GM23338 (cell line): ENCODE data around the gene TCF20. TPM values are rescaled to one million over a fixed set of nuclear protein-coding genes. Genes with fewer than 3 reads are reported as not detected.

Source experiments
- ATAC-seq: fragments of 200-7000 bp; cut with Tn5 transposase; 3 replicates; pipeline ENCODE4 v1.9.1; 2020
- DNase-seq: peaks from one replicate; pipeline ENCODE4 v3.0.0-alpha.2; 2015; ENCODE audit warnings: low spot score
- H2AFZ ChIP-seq: fragments of 200-600 bp; sonication (generic); 2 replicates; pipeline ENCODE4 v1.8.0; 2016; ENCODE audit warnings: antibody characterized with exemption, mild to moderate bottlenecking, moderate library complexity
- H3F3A ChIP-seq: fragments of 200-600 bp; sonication (generic); replicated peaks from 2 replicates; pipeline ENCODE4 v1.8.0; 2017; ENCODE audit warnings: antibody characterized with exemption, mixed run types, low read depth
- H3K27ac ChIP-seq: fragments of 200-600 bp; sonication (generic); 2 replicates; pipeline ENCODE4 v1.6.1; 2016; ENCODE audit warnings: low read depth
- H3K27me3 ChIP-seq: fragments of 200-600 bp; sonication (generic); 2 replicates; pipeline ENCODE4 v1.8.0; 2016; ENCODE audit warnings: mild to moderate bottlenecking, mixed run types, moderate library complexity; ENCODE audit not compliant: insufficient read depth
- H3K36me3 ChIP-seq: fragments of 200-600 bp; sonication (generic); 2 replicates; pipeline ENCODE4 v1.8.0; 2016; ENCODE audit warnings: mild to moderate bottlenecking; ENCODE audit not compliant: insufficient read depth
- H3K4me1 ChIP-seq: fragments of 200-600 bp; sonication (generic); 2 replicates; pipeline ENCODE4 v1.8.0; 2016; ENCODE audit warnings: mild to moderate bottlenecking, moderate library complexity; ENCODE audit not compliant: insufficient read depth
- H3K4me2 ChIP-seq: fragments of 200-600 bp; sonication (generic); 2 replicates; pipeline ENCODE4 v1.7.1; 2017; ENCODE audit warnings: mixed run types
- H3K4me3 ChIP-seq: fragments of 200-600 bp; sonication (generic); 2 replicates; pipeline ENCODE4 v1.6.1; 2016; ENCODE audit warnings: mixed run types
- H3K79me2 ChIP-seq: fragments of 200-600 bp; sonication (generic); replicated peaks from 2 replicates; pipeline ENCODE4 v1.8.0; 2017; ENCODE audit warnings: mild to moderate bottlenecking; ENCODE audit not compliant: insufficient read depth
- H3K9me2 ChIP-seq: fragments of 200-600 bp; sonication (generic); 2 replicates; pipeline ENCODE4 v1.8.0; 2017; ENCODE audit not compliant: insufficient read depth
- H4K20me1 ChIP-seq: fragments of 200-600 bp; sonication (generic); replicated peaks from 2 replicates; pipeline ENCODE4 v1.8.0; 2017; ENCODE audit warnings: mild to moderate bottlenecking; ENCODE audit not compliant: insufficient read depth
- H3K27ac Mint-ChIP-seq: 2 replicates; pipeline ENCODE4 v1.8.0; 2020; ENCODE audit warnings: inconsistent platforms, mild to moderate bottlenecking, moderate library complexity, mixed read lengths
- H3K27me3 Mint-ChIP-seq: 3 replicates; pipeline ENCODE4 v1.8.0; 2022; ENCODE audit warnings: low read depth, mild to moderate bottlenecking, moderate library complexity, mixed read lengths, inconsistent platforms; ENCODE audit not compliant: insufficient read depth, poor library complexity
- H3K36me3 Mint-ChIP-seq: 3 replicates; pipeline ENCODE4 v1.8.0; 2021; ENCODE audit warnings: low read depth, mild to moderate bottlenecking, inconsistent platforms, moderate library complexity, mixed read lengths
- H3K4me1 Mint-ChIP-seq: 3 replicates; pipeline ENCODE4 v1.8.0; 2020; ENCODE audit warnings: mild to moderate bottlenecking, inconsistent platforms, mixed read lengths
- H3K4me3 Mint-ChIP-seq: 3 replicates; pipeline ENCODE4 v1.8.0; 2021; ENCODE audit warnings: moderate library complexity, mild to moderate bottlenecking, inconsistent platforms, mixed read lengths
- H3K9me3 Mint-ChIP-seq: 3 replicates; pipeline ENCODE4 v1.8.0; 2020; ENCODE audit warnings: moderate library complexity, mild to moderate bottlenecking, inconsistent platforms, mixed read lengths
- CREB1 ChIP-seq: fragments of 250-450 bp; sonication (Bioruptor Pico); IDR thresholded peaks from 2 replicates; pipeline ENCODE4 v1.5.0; 2020; ENCODE audit warnings: low read depth, mild to moderate bottlenecking, moderate library complexity
- EZH2 ChIP-seq: fragments of 200-600 bp; sonication (generic); IDR thresholded peaks from one replicate; pipeline ENCODE4 v1.8.0; 2017; ENCODE audit warnings: antibody characterized with exemption, mild to moderate bottlenecking, low read depth; ENCODE audit not compliant: unreplicated experiment
- EZH2phosphoT487 ChIP-seq: fragments of 200-600 bp; sonication (generic); IDR thresholded peaks from one replicate; pipeline ENCODE4 v1.8.1; 2018; ENCODE audit warnings: antibody characterized with exemption; ENCODE audit not compliant: unreplicated experiment
- JUNB ChIP-seq: IDR thresholded peaks from one replicate; pipeline ENCODE4 v1.6.1; 2016; ENCODE audit warnings: antibody characterized with exemption; ENCODE audit not compliant: unreplicated experiment
- NANOG ChIP-seq: IDR thresholded peaks from 2 replicates; pipeline ENCODE4 v1.6.1; 2016; ENCODE audit warnings: antibody characterized with exemption, borderline replicate concordance
- STAT1 ChIP-seq: IDR thresholded peaks from one replicate; pipeline ENCODE4 v1.6.1; 2016; ENCODE audit warnings: antibody characterized with exemption; ENCODE audit not compliant: unreplicated experiment
- ZNF114 ChIP-seq: fragments of 250-450 bp; sonication (Bioruptor Pico); IDR thresholded peaks from 2 replicates; pipeline ENCODE4 v1.5.0; 2020; ENCODE audit warnings: mild to moderate bottlenecking, moderate library complexity
- polyA plus RNA-seq: library from polyadenylated mRNA; unstranded; fragments of >200 nt; fragmentation: Nextera tagmentation; extraction: Ambion mirVana; gene quantifications from 2 replicates; pipeline ENCODE4 v1.2.1, GENCODE V29; 2016
- total RNA-seq: library from RNA; depleted of rRNA; stranded (reverse); fragments of >200 nt; shearing (Covaris generic); gene quantifications from 2 replicates; pipeline ENCODE4 v1.2.3, GENCODE V29; 2014
- TF ChIP-seq, protein P1 (sequence below): fragments of 250-450 bp; sonication (Bioruptor Pico); IDR thresholded peaks from 2 replicates; pipeline ENCODE4 v1.5.0; 2020; ENCODE audit warnings: mild to moderate bottlenecking, moderate library complexity
- TF ChIP-seq, protein P2 (sequence below): IDR thresholded peaks from 2 replicates; pipeline ENCODE4 v1.6.1; 2016; ENCODE audit warnings: antibody characterized with exemption
- TF ChIP-seq, protein P3 (sequence below): IDR thresholded peaks from one replicate; pipeline ENCODE4 v1.6.1; 2018; ENCODE audit warnings: antibody characterized with exemption; ENCODE audit not compliant: unreplicated experiment

TCF20 gene
- total and polyA plus RNA-seq, 2 experiments from 2014 or later: 6.4 to 68.7 TPM

DNA sequence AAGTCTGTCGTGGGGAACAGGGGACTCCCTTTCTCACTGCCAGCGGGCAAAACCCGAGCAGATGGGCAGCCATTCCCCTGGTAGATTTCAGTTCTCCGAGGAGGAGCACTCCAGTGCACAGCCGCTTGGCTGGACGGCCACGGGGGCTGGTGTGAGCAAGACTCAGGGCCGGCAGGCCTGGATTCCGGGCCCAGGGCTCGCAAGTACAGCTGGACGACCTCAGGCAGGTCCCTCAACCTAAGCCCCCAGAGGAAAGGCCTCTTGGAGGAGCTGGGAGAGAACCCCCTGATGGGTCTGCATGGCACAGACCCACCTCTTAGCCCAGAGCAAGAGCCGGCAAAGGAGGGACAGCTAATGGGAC is 31.3 kb upstream of the TCF20 start:
- Histone ChIP-seq H3F3A (0 out of 2 replicates have a peak, but pooled peaks cover 3% of the 10 kb centered on the region), H2AFZ (no peak overlapping the region), H3K4me2 (no peak overlapping the region), H4K20me1 (no peaks in the 10 kb centered on the region), H3K9me2 (no peaks in the 10 kb centered on the region), H3K27ac (no peak overlapping the region), H3K27me3 (peaks cover 13% of the 10 kb centered on the region; the same call in 1 of the 2 replicates), H3K4me1 (peaks cover 48% of the 10 kb centered on the region), H3K36me3 (no peaks in the 10 kb centered on the region), H3K4me3 (no peak overlapping the region), H3K79me2 (no peaks in the 10 kb centered on the region)
- H3K4me1 Mint-ChIP-seq: peaks cover 78% of the 10 kb centered on the region
- ATAC-seq: no peak
- H3K4me3 Mint-ChIP-seq: no peak overlapping the region
- no peak for DNase-seq
- H3K36me3 Mint-ChIP-seq: no peaks in the 10 kb centered on the region
- no peaks in the 10 kb centered on the region for H3K9me3 Mint-ChIP-seq
- TF ChIP-seq EZH2phosphoT487 (no peak), NANOG (no peak), ZNF114 (CRISPR knock-in tag) (no peak), EZH2 (no peak), CREB1 (no peak), JUNB (no peak)
- peaks cover 40% of the 10 kb centered on the region for H3K27me3 Mint-ChIP-seq
- H3K27ac Mint-ChIP-seq: no peak overlapping the region

GRCh38 chr22:42301077-42301741 is 30.8 kb upstream of the TCF20 start:
- Histone ChIP-seq H3K27me3 (peaks cover 13% of the 10 kb centered on the region; the same call in 1 of the 2 replicates), H3K79me2 (no peaks in the 10 kb centered on the region), H3F3A (0 out of 2 replicates have a peak, but pooled peaks cover 3% of the 10 kb centered on the region), H3K36me3 (no peaks in the 10 kb centered on the region), H3K27ac (no peak overlapping the region), H3K4me2 (peak overlapping the region; percentile 79), H3K4me3 (peak overlapping the region; percentile 53; the same call in 1 of the 2 replicates), H3K9me2 (no peaks in the 10 kb centered on the region), H2AFZ (no peak overlapping the region), H3K4me1 (peaks cover 48% of the 10 kb centered on the region), H4K20me1 (no peaks in the 10 kb centered on the region)
- Mint-ChIP-seq H3K27me3 (peaks cover 40% of the 10 kb centered on the region), H3K4me3 (no peak overlapping the region; the same call in 2 of the 3 replicates), H3K27ac (no peak overlapping the region), H3K36me3 (no peaks in the 10 kb centered on the region), H3K4me1 (peaks cover 80% of the 10 kb centered on the region), H3K9me3 (no peaks in the 10 kb centered on the region)
- ATAC-seq (no peak), DNase-seq (no peak)
- TF ChIP-seq CREB1 (no peak), EZH2 (no peak), NANOG (no peak), ZNF114 (CRISPR knock-in tag) (no peak), JUNB (no peak), EZH2phosphoT487 (no peak), STAT1 (no peak)
- TF ChIP-seq, protein P1, sequence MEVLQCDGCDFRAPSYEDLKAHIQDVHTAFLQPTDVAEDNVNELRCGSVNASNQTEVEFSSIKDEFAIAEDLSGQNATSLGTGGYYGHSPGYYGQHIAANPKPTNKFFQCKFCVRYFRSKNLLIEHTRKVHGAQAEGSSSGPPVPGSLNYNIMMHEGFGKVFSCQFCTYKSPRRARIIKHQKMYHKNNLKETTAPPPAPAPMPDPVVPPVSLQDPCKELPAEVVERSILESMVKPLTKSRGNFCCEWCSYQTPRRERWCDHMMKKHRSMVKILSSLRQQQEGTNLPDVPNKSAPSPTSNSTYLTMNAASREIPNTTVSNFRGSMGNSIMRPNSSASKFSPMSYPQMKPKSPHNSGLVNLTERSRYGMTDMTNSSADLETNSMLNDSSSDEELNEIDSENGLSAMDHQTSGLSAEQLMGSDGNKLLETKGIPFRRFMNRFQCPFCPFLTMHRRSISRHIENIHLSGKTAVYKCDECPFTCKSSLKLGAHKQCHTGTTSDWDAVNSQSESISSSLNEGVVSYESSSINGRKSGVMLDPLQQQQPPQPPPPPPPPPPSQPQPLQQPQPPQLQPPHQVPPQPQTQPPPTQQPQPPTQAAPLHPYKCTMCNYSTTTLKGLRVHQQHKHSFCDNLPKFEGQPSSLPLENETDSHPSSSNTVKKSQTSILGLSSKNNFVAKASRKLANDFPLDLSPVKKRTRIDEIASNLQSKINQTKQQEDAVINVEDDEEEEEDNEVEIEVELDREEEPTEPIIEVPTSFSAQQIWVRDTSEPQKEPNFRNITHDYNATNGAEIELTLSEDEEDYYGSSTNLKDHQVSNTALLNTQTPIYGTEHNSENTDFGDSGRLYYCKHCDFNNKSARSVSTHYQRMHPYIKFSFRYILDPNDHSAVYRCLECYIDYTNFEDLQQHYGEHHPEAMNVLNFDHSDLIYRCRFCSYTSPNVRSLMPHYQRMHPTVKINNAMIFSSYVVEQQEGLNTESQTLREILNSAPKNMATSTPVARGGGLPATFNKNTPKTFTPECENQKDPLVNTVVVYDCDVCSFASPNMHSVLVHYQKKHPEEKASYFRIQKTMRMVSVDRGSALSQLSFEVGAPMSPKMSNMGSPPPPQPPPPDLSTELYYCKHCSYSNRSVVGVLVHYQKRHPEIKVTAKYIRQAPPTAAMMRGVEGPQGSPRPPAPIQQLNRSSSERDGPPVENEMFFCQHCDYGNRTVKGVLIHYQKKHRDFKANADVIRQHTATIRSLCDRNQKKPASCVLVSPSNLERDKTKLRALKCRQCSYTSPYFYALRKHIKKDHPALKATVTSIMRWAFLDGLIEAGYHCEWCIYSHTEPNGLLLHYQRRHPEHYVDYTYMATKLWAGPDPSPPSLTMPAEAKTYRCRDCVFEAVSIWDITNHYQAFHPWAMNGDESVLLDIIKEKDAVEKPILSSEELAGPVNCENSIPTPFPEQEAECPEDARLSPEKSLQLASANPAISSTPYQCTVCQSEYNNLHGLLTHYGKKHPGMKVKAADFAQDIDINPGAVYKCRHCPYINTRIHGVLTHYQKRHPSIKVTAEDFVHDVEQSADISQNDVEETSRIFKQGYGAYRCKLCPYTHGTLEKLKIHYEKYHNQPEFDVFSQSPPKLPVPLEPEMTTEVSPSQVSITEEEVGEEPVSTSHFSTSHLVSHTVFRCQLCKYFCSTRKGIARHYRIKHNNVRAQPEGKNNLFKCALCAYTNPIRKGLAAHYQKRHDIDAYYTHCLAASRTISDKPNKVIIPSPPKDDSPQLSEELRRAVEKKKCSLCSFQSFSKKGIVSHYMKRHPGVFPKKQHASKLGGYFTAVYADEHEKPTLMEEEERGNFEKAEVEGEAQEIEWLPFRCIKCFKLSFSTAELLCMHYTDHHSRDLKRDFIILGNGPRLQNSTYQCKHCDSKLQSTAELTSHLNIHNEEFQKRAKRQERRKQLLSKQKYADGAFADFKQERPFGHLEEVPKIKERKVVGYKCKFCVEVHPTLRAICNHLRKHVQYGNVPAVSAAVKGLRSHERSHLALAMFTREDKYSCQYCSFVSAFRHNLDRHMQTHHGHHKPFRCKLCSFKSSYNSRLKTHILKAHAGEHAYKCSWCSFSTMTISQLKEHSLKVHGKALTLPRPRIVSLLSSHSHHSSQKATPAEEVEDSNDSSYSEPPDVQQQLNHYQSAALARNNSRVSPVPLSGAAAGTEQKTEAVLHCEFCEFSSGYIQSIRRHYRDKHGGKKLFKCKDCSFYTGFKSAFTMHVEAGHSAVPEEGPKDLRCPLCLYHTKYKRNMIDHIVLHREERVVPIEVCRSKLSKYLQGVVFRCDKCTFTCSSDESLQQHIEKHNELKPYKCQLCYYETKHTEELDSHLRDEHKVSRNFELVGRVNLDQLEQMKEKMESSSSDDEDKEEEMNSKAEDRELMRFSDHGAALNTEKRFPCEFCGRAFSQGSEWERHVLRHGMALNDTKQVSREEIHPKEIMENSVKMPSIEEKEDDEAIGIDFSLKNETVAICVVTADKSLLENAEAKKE (CRISPR knock-in tag): no peak
- TF ChIP-seq, protein P2, sequence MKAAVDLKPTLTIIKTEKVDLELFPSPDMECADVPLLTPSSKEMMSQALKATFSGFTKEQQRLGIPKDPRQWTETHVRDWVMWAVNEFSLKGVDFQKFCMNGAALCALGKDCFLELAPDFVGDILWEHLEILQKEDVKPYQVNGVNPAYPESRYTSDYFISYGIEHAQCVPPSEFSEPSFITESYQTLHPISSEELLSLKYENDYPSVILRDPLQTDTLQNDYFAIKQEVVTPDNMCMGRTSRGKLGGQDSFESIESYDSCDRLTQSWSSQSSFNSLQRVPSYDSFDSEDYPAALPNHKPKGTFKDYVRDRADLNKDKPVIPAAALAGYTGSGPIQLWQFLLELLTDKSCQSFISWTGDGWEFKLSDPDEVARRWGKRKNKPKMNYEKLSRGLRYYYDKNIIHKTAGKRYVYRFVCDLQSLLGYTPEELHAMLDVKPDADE: no peak
- TF ChIP-seq, protein P3, sequence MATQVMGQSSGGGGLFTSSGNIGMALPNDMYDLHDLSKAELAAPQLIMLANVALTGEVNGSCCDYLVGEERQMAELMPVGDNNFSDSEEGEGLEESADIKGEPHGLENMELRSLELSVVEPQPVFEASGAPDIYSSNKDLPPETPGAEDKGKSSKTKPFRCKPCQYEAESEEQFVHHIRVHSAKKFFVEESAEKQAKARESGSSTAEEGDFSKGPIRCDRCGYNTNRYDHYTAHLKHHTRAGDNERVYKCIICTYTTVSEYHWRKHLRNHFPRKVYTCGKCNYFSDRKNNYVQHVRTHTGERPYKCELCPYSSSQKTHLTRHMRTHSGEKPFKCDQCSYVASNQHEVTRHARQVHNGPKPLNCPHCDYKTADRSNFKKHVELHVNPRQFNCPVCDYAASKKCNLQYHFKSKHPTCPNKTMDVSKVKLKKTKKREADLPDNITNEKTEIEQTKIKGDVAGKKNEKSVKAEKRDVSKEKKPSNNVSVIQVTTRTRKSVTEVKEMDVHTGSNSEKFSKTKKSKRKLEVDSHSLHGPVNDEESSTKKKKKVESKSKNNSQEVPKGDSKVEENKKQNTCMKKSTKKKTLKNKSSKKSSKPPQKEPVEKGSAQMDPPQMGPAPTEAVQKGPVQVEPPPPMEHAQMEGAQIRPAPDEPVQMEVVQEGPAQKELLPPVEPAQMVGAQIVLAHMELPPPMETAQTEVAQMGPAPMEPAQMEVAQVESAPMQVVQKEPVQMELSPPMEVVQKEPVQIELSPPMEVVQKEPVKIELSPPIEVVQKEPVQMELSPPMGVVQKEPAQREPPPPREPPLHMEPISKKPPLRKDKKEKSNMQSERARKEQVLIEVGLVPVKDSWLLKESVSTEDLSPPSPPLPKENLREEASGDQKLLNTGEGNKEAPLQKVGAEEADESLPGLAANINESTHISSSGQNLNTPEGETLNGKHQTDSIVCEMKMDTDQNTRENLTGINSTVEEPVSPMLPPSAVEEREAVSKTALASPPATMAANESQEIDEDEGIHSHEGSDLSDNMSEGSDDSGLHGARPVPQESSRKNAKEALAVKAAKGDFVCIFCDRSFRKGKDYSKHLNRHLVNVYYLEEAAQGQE: no peak
